ENCODE results near the gene OPRM1.
"Not testable (repeated sequence)": the region's sequence is repeated elsewhere in the genome, so short reads cannot be mapped to it uniquely, and the experiment has no call there.

Gene OPRM1

DNA sequence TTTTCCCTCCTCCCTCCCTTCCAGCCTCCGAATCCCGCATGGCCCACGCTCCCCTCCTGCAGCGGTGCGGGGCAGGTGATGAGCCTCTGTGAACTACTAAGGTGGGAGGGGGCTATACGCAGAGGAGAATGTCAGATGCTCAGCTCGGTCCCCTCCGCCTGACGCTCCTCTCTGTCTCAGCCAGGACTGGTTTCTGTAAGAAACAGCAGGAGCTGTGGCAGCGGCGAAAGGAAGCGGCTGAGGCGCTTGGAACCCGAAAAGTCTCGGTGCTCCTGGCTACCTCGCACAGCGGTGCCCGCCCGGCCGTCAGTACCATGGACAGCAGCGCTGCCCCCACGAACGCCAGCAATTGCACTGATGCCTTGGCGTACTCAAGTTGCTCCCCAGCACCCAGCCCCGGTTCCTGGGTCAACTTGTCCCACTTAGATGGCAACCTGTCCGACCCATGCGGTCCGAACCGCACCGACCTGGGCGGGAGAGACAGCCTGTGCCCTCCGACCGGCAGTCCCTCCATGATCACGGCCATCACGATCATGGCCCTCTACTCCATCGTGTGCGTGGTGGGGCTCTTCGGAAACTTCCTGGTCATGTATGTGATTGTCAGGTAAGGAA, at the start of gene OPRM1:
Gene OPRM1, plus strand, starts transcription at position 10 of the 612 bp plus-strand sequence. Its CDS starts 305 bp downstream, at position 315.
- DNase-seq, result no peak

DNA sequence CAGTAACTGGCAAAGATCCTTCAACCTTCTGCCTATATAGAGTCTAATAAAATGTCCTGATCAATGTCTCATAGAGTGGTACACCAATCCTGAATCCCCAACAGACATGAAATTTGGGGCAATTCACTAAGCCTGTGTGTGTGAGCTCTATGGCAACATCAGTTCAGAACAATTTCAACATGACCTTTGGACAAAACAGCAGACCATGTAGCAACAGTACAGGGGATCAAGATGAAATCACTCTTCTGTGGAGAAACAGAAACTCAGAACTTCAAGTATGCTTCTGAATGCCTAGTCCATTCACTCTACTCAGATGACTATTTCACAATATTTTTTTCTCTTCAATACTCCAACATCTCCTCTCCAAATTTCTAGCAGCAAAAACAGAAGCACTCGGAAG, 49.1 kb upstream of the OPRM1 start:
- DNase-seq, result no peak

DNA sequence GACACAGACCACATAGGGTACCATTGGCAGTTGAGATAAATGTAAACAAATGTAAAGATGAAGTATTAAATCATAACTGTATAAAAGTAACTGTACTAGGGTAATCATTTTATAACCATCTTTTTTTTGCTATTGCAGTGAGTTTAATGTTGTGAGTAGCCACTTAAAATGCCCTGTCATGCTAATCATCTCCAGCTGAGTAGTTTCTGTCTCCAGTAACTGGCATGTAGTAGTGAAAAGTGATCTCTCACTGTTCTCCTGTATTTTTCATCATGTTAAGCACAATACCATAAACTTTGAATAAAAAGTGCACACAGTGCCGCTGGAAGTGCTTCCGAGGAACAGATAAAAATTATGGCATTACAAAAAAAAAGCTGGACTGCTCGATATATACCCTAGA, 45.0 kb upstream of the OPRM1 start:
- no peak for DNase-seq

DNA sequence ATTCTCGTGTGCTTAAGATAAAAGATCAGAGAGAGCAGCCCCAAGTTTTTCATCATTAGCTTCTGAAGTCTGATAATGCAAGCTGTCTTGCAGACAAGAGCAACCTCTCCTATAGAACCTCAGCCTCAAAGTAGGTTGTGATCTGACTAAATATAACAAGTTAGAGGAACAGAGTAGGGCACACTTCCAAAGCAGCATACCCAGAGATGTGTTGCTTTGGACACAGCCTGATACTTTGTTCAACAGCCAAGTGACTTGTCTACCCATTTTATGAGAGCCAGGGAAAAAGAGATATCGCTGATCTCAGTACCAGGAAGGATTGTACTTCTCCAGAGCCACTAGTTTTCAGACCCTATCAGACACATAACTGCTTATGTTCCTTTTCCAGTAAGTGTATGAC, 44.2 kb upstream of the OPRM1 start:
- no peak for DNase-seq

DNA sequence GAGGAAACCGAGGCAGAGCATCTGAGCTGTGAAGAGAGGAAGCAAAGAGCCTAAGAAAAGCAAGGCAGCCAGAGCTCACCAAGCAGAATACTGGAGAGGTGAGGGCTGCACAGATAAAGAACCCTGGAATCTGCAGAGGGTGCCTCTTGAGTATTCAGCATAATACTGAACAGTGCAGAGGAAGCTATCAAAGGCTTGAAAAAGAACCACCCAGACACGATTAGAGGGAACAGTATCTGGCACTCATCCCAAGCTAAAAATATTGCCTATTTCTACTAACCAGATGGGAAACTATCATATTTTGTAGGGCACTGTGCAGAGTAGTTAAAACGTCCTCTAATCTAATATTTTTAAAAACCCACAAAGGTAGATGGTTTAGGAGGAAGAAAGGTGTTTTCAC, 41.8 kb upstream of the OPRM1 start:
- DNase-seq, result no peak

DNA sequence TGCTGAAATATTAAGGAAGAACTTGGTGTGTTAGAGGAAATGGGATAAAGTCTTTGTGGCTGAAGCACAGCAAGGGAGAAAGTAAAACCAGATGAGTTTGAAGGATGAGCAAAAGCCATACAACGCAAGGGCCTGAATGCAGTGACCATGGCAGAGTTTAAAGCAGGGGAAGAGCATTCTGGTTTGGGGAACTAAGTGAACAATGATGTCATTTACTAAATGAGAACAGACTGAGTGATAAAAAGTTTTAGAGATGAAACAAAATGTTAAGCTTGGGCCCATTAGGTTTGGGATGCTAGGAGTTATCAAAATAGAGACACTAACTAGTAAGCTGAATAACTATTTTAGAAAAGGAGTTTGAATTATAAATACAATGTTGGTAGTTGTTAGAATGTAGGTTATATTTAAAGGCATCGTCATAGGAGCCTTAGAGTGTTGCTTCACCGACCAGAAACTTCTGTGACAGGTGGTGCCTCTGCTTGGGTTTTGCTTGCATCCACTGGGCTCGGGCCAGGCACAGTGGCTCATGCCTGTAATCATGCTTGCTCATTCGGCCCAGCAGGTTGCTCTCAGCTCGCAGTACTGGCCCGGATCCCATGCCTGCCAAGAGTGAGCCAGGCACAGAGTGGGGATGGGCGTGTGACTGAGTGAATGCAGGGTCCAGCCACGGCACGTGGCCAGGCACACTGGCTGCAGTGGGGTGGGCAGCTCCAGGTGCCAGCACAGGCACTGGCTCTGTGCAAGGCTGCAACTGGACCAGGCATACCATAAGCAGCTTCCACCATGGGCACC, 37.4 kb upstream of the OPRM1 start:
- DNase-seq, result no peak

DNA sequence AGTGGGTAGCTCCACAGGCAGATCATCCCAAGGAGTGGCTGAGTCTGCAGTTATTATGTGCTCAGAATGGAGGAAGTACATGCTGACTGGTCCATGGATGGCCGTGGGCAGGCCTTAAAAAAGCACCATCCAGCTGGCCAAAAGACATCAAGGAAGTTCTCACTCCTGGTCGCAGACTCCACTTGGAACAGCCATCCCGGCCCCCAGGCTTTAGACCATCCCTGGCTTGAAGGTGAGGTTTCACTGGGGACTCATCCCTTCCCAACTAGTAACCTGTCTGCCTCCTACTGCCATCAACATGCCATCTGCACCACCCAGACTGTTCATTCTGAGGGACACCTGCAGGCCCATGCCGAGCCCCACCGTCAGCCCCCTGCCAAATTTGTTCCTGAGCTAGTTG, 36.1 kb upstream of the OPRM1 start:
- DNase-seq, result no peak

DNA sequence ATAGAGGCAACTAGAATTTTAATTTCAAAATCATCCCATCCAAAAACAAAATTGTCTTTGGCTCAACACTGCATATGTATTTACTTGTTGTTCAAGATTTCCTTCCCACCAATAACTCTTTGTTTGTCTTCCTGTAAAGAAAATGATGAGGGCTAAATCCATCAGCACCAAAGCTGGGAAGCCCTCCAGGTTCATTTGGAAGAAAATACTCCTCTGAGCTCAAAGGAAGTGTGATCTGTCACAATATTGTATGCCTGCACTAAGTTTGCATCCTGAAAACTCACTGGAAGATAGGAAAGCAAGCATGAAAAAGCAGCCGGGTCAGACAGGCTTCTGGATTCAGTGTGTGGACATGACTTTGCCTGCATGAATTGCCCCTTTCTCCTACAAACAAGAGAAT, 28.7 kb upstream of the OPRM1 start:
- DNase-seq, result no peak

DNA sequence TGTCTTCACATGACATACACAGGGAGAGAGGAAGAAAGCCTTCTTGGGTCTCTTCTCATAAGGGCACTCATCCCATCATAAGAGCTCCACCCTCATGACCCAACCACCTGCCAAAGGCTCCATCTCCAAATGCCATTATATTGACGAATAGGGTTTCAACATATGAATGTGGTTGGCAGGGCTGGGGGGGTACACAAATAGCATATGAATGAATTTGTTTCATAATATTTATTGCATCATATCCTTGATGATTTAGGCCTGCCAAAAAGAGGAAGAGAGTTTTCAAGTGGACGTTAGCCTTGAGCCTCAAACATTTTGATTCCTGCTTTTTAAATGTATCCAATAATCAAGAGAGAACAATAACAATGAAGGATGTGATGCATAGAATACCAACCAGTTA, 26.2 kb upstream of the OPRM1 start:
- no peak for DNase-seq

DNA sequence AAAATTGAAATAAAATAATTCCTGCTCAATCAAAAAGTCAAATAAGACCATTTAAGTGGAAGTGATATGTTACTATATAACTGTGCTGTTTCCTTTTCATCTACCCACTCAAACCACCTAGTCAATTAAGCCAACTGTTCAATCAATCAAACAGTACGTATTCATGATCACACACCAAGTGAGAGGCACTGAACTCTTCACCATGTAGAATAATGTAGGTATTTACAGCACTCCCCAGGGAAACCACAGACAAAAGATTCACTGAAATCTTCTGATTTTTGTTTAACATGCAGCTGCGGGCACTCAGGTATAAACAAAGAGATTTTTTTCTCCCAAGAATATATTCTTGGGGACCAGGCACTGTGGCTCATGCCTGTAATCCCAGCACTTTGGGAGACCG, 21.3 kb upstream of the OPRM1 start:
- no peak for DNase-seq

DNA sequence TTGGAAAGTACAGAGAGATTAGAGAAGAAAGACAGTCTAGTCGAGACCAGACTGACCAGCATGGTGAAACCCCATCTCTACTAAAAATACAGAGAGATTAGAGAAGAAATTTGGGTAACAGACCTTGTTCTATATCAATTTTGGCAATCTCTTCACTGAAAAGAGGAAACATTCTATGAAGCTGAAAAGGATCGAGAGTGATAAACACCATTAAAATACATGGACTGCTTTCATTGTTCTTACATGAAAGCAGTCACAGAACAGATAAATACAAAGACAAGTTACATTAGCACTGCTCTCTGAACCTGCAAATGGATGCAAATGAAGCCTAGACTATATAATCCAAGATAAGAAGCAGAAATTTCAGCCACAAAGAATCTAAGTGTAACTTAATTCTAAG, 8.4 kb upstream of the OPRM1 start:
- no peak for DNase-seq

DNA sequence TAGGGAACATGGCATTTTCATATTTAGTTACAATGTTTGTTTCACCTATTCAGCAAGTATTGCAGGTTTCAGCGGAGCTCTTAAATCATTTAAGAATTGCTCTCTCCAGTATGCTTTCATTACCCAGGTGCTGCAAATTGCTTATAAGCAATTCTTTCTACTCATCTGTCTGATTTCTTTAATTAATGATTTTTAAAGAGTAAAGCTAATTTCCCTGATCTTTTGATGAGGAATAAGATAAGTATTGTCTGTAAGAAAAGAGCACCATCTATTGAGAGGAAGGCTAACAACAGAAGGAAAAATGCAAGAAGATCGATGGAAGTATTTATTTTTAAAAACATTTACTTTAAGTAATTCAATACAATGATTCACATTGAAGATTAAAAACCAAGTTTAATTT, 2.0 kb downstream of the OPRM1 start:
- no peak for DNase-seq

DNA sequence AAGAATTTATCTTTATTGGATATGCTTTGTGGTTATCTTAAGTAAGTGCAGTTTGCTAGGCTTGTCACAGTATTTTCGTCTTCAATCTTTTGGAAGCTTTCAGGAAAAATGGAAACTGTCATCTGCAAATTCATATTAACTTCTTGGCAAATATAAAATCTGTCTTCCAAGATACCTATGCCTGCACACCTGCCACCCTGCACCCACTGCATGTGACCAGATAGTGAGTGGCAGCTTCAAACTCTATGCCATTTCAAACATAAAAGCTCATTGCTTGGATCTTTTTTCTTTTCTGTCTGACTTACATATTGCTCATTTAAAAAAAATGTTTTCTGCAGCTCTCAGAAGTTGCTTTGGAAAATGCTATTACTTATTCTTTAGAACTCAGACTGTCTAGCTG, 14.1 kb downstream of the OPRM1 start:
- no peak for DNase-seq

DNA sequence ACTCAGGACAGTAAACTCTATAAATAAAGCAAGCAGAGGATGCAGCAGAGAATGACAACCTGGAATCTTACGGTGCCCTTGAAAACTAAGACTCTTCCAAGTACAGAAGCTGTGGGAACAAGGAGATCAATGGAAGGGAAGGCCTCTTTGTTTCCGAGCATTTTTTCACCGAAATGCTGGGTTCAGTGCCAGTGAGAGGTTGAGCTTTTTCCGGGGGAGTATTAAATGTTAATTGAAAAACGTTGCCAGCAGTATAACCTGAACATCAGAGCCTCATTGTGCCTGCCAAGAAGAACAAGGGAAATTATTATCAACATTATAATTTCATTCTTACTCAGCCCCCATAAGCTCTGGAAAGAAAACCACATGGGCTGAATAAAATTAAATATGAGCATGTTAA, 17.5 kb downstream of the OPRM1 start:
- DNase-seq, result no peak

DNA sequence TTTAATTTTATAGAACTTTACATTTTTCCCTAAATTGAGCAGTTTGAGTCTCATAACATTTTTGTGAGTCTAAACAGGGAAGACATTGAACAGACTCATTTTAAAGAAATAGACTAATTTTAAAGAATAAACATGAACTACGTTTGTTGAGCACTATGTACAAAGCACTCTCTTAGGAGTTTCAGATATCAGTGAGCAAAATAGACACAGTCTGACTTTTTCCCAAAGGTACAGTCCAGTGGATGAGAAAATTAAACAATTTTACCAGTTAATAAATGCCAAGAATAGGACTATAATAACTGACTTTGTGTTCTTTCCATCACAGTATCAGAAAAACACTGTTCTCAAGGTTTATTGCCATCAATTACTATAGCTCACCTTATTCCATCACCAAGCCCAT, 18.1 kb downstream of the OPRM1 start:
- DNase-seq, result no peak

DNA sequence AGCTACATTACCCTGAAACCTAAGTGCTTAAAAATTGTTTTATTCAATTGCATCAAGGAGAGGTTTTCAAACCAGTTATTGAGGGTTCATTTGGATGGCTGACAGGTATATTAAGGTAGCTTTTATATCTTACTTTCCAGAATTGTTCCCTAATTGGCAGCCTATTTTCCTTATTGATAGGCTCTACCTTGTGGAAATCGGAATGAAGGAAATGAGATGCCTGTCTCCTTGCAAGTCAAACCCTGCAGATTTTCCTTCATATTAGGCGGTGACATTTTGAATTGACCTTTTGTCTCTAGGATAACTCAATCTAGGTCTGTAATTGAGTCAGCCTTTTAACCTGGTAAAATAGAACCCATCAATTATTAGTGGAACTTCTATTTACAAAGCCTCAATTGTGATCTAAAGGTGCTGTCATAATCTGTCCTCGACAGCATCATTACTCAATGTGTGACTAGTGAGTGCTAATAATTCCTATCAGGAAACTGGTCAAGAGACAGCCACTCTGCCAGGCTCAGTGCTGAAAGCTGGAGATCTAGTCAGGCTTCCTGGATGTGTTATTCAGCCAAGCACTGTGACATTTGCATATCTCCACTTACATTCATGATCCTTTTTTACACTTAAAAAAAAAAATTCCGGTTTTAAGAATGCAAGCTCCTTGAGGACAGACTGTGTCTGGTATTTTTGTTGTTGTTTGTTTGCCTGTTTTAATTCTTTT, 20.1 kb downstream of the OPRM1 start:
- no peak for DNase-seq

DNA sequence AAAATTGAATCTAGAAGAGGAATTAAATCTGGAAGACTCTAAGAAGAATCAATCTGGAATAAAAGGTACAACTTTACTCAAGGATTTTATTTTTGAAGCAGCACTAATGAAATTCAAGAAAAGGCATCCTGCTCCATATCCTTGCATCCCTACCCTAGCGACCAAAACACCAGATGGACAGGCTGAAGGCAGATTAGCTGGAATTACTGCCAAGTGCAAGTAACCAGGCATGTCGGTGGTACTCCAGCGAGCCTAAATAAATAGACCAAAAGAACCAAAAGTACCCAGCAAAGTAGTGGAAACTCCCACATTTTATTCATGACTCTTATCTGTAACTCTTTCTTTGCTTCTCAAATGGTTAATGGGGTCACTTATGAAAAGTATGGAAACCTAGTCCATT, 21.0 kb downstream of the OPRM1 start:
- no peak for DNase-seq

DNA sequence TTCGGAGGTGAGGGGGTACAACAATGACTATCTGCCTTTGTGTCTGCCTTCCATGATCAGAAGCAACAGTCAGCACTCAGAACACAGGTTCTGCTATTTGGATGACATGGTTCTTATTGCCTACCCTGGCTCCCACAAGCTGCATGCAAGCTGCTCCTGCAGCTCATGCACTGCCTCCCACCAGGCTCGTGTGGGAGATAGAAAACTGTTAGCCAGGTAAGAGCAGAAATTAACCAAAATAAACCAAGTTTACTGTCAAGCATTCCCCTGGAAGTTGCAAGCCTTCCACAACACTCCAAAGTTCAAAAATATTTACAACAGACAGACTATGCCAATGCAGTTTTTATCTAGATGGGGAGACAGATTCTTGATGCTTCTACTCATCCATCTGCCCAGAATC, 31.0 kb downstream of the OPRM1 start:
- DNase-seq, result no peak

DNA sequence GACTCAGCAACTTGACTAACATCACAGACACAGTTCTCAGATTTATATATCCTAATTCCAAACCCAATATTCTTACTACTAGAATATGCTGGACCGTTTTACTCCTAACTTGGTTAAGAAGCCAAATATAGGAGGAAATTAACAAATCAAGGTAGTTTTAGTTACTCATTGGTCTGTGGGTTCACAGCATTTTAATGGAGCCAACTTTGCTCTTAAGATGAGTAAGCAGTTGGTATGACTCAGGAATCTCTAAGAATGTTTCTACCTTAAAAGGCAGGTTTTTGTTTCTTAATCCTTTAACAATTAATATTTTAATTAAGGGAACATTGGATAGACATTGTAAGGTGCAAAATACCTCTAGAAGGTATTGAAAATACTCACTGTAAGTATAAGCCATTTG, 31.6 kb downstream of the OPRM1 start:
- DNase-seq, result no peak

DNA sequence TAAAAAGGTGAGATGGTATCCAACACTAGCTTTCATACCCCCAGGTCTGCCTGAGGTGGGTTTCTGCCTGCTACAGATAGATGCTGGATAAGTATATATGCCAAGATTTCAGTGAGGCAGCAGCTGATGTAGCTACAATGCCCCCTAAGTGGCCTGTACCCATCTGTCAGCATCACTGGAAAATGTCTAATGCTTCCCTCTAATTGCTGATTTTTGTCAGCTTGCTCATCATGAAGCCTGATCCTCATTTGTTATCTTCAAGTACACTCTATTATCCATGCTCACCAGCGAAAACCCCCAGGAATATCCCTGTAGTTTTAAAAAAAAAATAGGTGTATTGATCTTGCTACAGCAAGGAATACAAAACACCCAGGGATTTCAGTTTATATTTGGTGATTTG, 32.2 kb downstream of the OPRM1 start:
- no peak for DNase-seq

DNA sequence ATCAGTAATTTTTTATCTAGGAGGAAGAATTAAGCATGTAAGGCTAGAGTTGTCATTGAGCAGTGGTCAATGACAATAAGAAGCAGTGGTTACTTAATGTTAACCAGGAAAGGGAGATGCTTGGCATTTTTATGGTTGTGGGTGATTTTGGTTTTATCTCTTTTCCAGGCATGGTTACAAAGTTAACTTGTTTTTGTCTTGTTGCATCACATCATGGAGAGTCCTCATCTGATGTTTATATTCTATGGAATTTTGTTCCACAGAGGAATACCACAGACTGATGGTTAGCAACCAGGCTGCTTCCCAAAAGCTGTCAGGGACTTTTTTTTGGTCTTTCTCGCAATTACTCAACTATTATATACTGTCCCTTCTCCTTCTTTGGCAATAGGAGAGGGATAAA, 32.7 kb downstream of the OPRM1 start:
- DNase-seq, result no peak

DNA sequence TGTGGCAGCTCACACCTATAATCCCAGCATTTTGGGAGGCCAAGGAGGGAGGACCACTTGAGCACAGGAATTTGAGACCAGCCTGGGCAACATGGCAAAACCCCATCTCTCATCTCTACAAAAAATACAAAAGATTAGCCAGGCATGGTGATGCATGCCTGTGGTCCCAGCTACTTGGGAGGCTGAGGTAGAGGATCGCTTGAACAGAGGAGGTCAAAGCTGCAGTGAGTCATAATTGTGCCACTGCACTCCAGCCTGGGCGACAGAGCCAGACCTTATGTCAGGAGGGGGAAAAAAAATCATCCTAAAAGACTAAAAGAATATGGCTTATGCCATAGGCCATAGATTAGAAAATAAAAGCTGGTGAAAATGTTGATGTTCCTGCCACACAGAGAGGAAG, 39.6 kb downstream of the OPRM1 start:
- not testable (repeated sequence) for DNase-seq

DNA sequence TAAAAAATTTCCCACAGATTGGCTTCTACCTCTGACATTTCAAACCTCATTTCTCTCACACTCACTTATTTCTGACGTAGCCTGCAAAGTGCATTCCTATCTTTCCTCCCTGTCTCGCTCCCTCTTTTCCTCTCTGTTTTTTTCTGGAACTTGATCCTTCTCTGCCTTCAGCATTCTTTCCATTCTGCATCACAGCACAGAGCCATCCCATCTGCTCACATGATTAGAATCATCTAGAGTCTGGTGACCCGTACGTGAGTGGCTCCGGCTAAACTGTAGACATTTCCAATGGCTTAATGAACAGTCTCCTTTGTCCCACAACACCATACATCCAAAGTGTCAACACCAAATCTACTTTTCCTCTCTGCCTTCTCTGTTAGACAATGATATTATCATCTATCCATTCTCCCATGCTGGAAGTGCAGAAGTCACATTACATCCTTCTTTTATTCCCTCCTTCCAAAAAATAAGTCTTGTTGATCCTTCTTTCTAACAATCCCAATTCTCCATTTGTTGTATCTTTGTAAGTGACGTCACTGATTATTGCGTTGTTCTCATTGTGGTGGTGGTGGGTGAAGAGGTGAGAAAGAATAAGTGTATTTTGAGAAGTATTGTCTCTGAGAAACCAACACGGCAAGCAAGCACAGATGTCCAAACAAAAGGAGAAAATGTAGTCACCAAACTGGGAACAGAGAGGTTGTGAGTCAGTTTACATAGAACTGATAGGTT, 41.6 kb downstream of the OPRM1 start:
- no peak for DNase-seq

DNA sequence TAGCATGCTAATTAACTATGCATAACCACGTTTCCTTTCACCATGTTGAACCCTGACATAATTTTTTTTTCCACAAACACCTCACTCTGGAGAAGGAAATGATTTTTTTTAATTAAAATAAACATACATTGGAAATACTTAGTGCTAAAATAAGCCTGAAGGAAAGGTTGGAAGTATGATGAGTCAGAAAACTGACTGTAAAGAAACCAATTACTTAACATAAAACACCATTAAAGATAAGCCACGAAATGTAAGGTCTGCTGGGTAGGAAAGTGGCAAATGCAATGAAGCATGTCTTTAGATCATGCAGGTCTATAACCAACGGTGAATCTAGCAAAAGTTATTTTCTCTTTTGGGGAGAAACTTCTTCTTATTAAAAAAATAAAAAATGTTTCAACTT, 47.5 kb downstream of the OPRM1 start:
- DNase-seq, result no peak
